ENCODE measurements around the gene UTP11. TPM values are rescaled to one million over a fixed set of nuclear protein-coding genes. Genes with fewer than 3 reads are reported as not detected.

The UTP11 gene
- total and polyA plus RNA-seq, 4 donors = 11.0 to 17.8 (median 11.8) TPM

DNA sequence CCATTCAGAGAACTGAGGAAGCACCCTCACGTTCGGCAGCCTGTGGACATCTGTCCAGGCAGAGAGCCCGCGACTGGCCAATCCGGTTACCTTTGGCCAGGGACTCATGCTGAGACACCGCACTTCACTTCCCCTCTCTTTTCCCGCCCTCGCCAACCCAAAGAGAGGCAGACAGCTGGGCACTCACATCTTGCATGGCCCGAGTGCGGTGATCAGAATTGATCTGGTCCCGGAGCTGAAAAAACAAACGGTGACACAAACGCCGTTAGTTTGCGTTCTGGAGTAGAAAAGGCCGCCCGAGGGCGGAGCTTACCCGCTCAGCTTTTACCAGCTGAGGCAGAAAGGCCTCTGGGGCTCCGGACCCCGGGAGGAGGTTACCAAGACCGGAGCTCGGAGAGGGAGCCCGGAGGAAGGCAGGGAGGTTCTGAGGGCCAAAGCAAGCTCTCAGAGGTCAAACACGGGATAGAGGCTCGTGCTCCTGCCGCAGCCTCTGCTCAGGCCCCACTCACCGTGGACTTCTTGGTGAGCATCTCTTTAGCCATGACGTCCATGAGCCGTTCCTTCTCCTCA lies 23.1 kb upstream of the UTP11 start:
- peak; percentile 57 for DNase-seq (ENCODE audit: low spot score)
- Histone ChIP-seq H3K36me3 (ENCODE audit: control insufficient read depth in 4 of 4, insufficient read depth in 3 of 4, low read depth in 1 of 4, low read length in 3 of 4) (peaks cover 13 to 25% (median 16%) of the 10 kb centered on the region in 4 donors), H3K27me3 (ENCODE audit: control insufficient read depth in 4 of 4, insufficient read depth in 4 of 4, low read length in 3 of 4) (no peaks in the 10 kb centered on the region), H3K4me3 (ENCODE audit: low read depth in 1 of 3, low read length in 3 of 3) (peak overlapping the region; percentile 83 to 98 (median 92)), H3K4me1 (ENCODE audit: control insufficient read depth in 4 of 4, insufficient read depth in 4 of 4, low read length in 3 of 4) (peaks cover 8 to 18% (median 14%) of the 10 kb centered on the region in 4 donors), H3K27ac (ENCODE audit: low read depth in 1 of 2, low read length in 2 of 2) (peak overlapping the region; percentile 67 to 75), H3K9me3 (ENCODE audit: control insufficient read depth in 4 of 4, low read length in 3 of 4) (no peaks in the 10 kb centered on the region), H3K9ac (ENCODE audit: low read depth in 1 of 2, low read length in 2 of 2) (peak overlapping the region; percentile 10 to 69)
- no peak for TF ChIP-seq YY1 (IDR thresholded peaks at IDR 0.05)
- TF ChIP-seq, protein P1, sequence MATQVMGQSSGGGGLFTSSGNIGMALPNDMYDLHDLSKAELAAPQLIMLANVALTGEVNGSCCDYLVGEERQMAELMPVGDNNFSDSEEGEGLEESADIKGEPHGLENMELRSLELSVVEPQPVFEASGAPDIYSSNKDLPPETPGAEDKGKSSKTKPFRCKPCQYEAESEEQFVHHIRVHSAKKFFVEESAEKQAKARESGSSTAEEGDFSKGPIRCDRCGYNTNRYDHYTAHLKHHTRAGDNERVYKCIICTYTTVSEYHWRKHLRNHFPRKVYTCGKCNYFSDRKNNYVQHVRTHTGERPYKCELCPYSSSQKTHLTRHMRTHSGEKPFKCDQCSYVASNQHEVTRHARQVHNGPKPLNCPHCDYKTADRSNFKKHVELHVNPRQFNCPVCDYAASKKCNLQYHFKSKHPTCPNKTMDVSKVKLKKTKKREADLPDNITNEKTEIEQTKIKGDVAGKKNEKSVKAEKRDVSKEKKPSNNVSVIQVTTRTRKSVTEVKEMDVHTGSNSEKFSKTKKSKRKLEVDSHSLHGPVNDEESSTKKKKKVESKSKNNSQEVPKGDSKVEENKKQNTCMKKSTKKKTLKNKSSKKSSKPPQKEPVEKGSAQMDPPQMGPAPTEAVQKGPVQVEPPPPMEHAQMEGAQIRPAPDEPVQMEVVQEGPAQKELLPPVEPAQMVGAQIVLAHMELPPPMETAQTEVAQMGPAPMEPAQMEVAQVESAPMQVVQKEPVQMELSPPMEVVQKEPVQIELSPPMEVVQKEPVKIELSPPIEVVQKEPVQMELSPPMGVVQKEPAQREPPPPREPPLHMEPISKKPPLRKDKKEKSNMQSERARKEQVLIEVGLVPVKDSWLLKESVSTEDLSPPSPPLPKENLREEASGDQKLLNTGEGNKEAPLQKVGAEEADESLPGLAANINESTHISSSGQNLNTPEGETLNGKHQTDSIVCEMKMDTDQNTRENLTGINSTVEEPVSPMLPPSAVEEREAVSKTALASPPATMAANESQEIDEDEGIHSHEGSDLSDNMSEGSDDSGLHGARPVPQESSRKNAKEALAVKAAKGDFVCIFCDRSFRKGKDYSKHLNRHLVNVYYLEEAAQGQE (IDR thresholded peaks at IDR 0.05) = no peak
- TF ChIP-seq HNF4G (IDR thresholded peaks at IDR 0.05) = no peak
- under 1% methylated on average over 30 of the region's 30 CpGs for WGBS

DNA sequence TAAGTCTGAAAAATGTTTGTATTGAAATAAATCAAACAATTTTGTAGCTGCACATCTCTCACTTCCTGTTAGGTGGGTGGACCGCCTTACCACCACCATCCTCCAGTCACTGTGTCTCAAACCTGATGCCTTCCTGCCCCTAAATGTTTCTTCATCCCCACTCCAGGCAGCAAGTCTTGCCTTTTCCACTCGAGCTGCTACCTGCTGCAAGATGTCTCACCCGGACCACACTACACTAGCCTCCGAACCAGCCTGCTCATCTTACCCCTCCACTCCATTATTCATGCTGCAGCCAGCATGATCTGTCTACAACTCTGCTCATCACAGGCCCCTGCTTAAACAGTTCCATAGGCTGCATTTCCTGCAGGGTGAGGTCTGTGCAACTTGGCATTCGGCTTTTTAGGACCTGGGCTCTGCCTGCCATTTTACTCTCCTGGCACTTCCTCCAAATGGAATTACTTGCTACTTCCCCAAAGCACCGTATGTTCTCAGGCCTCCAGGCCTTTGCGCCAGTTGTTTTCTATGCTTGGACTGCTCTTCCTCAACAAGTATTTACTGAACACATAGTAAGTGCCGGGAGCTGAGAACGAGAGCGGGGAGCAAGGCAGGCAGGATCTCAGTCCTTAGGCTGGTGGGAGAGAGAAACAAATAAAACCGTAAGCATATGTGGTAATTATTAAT lies 17.5 kb upstream of the UTP11 start:
- H3K4me3 ChIP-seq (ENCODE audit: low read depth in 1 of 3, low read length in 3 of 3) = no peak overlapping the region

DNA sequence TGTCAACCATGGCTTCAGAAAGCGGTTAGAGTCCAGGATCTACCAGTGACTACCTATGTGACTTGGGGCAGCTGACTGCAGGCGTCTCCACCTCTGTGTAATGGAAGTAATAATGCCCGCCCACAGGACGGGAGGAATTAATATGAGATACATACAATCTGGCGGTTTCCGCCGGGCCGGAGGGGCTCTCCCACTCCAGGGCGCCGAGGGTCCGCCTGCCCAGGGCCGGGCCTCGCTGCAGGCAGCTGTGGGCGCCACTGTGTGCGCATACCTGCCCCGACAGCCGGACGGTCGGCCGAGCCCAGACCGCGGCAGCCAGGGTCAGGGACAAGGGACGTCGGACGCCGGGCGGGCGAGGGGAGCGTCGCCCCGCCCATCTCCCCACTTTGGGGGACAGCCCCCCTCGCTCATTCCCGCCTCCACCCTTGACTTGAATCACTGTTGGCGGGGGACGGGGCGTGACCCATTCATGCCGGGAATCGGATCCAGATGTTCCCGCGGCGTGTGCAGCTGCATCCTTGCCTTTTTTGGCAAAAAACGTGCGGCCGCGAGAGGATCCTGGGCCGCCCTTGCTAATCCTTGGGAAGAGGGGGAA lies 16.7 kb upstream of the UTP11 start:
- peaks cover 0 to 18% (median 5%) of the 10 kb centered on the region in 4 donors for H3K4me1 ChIP-seq (ENCODE audit: control insufficient read depth in 4 of 4, insufficient read depth in 4 of 4, low read length in 3 of 4)
- H3K4me3 ChIP-seq (ENCODE audit: low read depth in 1 of 3, low read length in 3 of 3) = peak overlapping the region in 1 of 3 donors; percentile 33
- 33% methylated on average over 46 of the region's 46 CpGs for WGBS
- H3K9ac ChIP-seq (ENCODE audit: low read depth in 1 of 2, low read length in 2 of 2) = no peak overlapping the region
- no peaks in the 10 kb centered on the region for H3K9me3 ChIP-seq (ENCODE audit: control insufficient read depth in 4 of 4, low read length in 3 of 4)
- H3K36me3 ChIP-seq (ENCODE audit: control insufficient read depth in 4 of 4, insufficient read depth in 3 of 4, low read depth in 1 of 4, low read length in 3 of 4) = peaks cover 0 to 6% (median 0%) of the 10 kb centered on the region in 4 donors
- no peak for DNase-seq (ENCODE audit: low spot score)
- no peaks in the 10 kb centered on the region for H3K27me3 ChIP-seq (ENCODE audit: control insufficient read depth in 4 of 4, insufficient read depth in 4 of 4, low read length in 3 of 4)
- TF ChIP-seq NR2F2 (IDR thresholded peaks at IDR 0.05) (peak; percentile 62), EGR1 (IDR thresholded peaks at IDR 0.05; ENCODE audit: low read depth in 2 of 2) (no peak), SP1 (IDR thresholded peaks at IDR 0.05) (peak; percentile 23), RAD21 (IDR thresholded peaks at IDR 0.05) (no peak)
- peak overlapping the region; percentile 20 to 65 for H3K27ac ChIP-seq (ENCODE audit: low read depth in 1 of 2, low read length in 2 of 2)

More for the DNA sequence above, 17.5 kb upstream of the UTP11 start:
- Histone ChIP-seq H3K9me3 (ENCODE audit: control insufficient read depth in 4 of 4, low read length in 3 of 4) (no peaks in the 10 kb centered on the region), H3K36me3 (ENCODE audit: control insufficient read depth in 4 of 4, insufficient read depth in 3 of 4, low read depth in 1 of 4, low read length in 3 of 4) (peaks cover 0 to 6% (median 0%) of the 10 kb centered on the region in 4 donors), H3K4me1 (ENCODE audit: control insufficient read depth in 4 of 4, insufficient read depth in 4 of 4, low read length in 3 of 4) (peaks cover 4 to 16% (median 7%) of the 10 kb centered on the region in 4 donors), H3K27ac (ENCODE audit: low read depth in 1 of 2, low read length in 2 of 2) (no peak overlapping the region), H3K27me3 (ENCODE audit: control insufficient read depth in 4 of 4, insufficient read depth in 4 of 4, low read length in 3 of 4) (no peaks in the 10 kb centered on the region), H3K9ac (ENCODE audit: low read depth in 1 of 2, low read length in 2 of 2) (no peak overlapping the region)
- WGBS = 75% methylated on average over 11 of the region's 11 CpGs
- TF ChIP-seq RXRA (IDR thresholded peaks at IDR 0.05) = no peak
- TF ChIP-seq YY1 (IDR thresholded peaks at IDR 0.05) = peak; percentile 33
- DNase-seq (ENCODE audit: low spot score) = no peak
